SU-DHL-6 (cell line): ENCODE results near the gene PLCD1.

ENCODE experiments used
- EZH2phosphoT487 ChIP-seq: fragments of 200-600 bp; sonication (generic), shearing (Covaris generic); conservative IDR thresholded peaks from 2 replicates; pipeline ENCODE4 v1.6.1; 2018; ENCODE audit warnings: mild to moderate bottlenecking, antibody characterized with exemption, low read length, moderate library complexity, mixed read lengths
- TF ChIP-seq, protein P1 (sequence below): fragments of 200-600 bp; sonication (generic); IDR thresholded peaks from one replicate; pipeline ENCODE4 v1.5.1; 2017; ENCODE audit warnings: antibody characterized with exemption, mild to moderate bottlenecking, low read length, moderate library complexity; ENCODE audit not compliant: insufficient read depth, poor library complexity, severe bottlenecking

DNA sequence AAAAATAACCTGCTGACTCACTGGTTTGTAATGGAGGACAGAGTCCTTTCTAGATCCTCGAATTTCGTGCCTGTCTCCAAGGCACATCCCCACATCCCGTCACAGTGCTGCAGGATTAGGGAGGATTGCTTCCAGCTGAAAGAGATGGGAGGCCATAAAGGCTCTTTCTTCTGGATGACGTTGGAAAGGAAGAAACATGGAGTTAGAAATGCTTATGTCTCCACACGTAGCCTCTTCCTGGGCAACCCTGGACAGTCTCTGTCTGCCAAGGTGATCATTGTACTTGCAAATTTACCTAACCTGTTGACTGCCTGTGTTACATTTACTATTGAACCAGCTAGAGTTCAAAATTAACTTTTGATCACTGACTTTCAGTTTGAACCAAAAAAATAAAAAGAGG, 66.4 kb downstream of the PLCD1 start:
- TF ChIP-seq, protein P1, sequence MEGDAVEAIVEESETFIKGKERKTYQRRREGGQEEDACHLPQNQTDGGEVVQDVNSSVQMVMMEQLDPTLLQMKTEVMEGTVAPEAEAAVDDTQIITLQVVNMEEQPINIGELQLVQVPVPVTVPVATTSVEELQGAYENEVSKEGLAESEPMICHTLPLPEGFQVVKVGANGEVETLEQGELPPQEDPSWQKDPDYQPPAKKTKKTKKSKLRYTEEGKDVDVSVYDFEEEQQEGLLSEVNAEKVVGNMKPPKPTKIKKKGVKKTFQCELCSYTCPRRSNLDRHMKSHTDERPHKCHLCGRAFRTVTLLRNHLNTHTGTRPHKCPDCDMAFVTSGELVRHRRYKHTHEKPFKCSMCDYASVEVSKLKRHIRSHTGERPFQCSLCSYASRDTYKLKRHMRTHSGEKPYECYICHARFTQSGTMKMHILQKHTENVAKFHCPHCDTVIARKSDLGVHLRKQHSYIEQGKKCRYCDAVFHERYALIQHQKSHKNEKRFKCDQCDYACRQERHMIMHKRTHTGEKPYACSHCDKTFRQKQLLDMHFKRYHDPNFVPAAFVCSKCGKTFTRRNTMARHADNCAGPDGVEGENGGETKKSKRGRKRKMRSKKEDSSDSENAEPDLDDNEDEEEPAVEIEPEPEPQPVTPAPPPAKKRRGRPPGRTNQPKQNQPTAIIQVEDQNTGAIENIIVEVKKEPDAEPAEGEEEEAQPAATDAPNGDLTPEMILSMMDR: no peak
- no peak for TF ChIP-seq EZH2phosphoT487
